ENCODE results near the gene VOPP1. TPM values are rescaled to one million over a fixed set of nuclear protein-coding genes. Genes with fewer than 3 reads are reported as not detected.

VOPP1 gene
- total and polyA plus RNA-seq, 12 donors, result 10.2 to 60.7 (median 35.5) TPM

DNA sequence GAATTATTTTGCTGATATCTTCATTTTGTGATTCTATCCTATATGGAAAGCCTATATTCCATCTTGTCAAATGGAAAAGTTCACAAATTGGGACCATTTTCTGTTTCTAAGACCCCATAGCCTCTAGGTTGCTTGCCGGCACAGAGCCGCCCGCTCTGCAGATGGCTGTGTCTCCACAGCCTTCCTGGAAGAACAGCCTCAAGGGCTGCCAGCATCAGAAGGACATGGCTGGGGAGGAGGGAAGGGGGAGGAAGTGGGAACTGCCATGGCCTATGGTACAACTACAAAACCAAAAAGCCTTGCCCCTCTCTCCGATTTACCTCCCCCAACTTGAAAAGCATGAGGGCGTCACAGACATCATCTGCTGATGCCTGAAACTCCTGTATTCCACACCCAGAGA lies 131.3 kb downstream of the VOPP1 start:
- H3K36me3 ChIP-seq (replicated peaks in 1 of 2), result no peaks in the 10 kb centered on the region
- H3K27ac ChIP-seq, result no peak overlapping the region
- no peak for DNase-seq
- H3K27me3 ChIP-seq, result no peaks in the 10 kb centered on the region
- intact Hi-C loops (cut with DNase I), result no loop called here
- H3K4me1 ChIP-seq (replicated peaks in 1 of 2), result no peaks in the 10 kb centered on the region
- H3K4me3 ChIP-seq, result no peak overlapping the region
- TF ChIP-seq, protein P1, sequence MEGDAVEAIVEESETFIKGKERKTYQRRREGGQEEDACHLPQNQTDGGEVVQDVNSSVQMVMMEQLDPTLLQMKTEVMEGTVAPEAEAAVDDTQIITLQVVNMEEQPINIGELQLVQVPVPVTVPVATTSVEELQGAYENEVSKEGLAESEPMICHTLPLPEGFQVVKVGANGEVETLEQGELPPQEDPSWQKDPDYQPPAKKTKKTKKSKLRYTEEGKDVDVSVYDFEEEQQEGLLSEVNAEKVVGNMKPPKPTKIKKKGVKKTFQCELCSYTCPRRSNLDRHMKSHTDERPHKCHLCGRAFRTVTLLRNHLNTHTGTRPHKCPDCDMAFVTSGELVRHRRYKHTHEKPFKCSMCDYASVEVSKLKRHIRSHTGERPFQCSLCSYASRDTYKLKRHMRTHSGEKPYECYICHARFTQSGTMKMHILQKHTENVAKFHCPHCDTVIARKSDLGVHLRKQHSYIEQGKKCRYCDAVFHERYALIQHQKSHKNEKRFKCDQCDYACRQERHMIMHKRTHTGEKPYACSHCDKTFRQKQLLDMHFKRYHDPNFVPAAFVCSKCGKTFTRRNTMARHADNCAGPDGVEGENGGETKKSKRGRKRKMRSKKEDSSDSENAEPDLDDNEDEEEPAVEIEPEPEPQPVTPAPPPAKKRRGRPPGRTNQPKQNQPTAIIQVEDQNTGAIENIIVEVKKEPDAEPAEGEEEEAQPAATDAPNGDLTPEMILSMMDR (IDR thresholded peaks at IDR 0.05), result no peak
- no peak for TF ChIP-seq POLR2A (IDR thresholded peaks at IDR 0.05)
- H3K9me3 ChIP-seq (replicated peaks in 1 of 3), result no peaks in the 10 kb centered on the region
- 93 to 97% (median 95%) methylated on average over 5 of the region's 5 CpGs for WGBS, 4 donors

GRCh38 chr7:55440040-55440690 lies 132.1 kb downstream of the VOPP1 start:
- Histone ChIP-seq H3K27ac (no peak overlapping the region), H3K4me3 (no peak overlapping the region), H3K27me3 (no peaks in the 10 kb centered on the region), H3K9me3 (replicated peaks in 1 of 3) (no peaks in the 10 kb centered on the region), H3K4me1 (replicated peaks in 1 of 2) (no peaks in the 10 kb centered on the region), H3K36me3 (replicated peaks in 1 of 2) (no peaks in the 10 kb centered on the region)
- whole genome bisulfite sequencing, 4 donors, result 80 to 88% (median 83%) methylated on average over 8 to 13 of the region's 13 CpGs
- intact Hi-C loops (cut with DNase I), result no loop called here
- DNase-seq, result no peak
- TF ChIP-seq, protein P1 (IDR thresholded peaks at IDR 0.05), result no peak
- TF ChIP-seq POLR2A (IDR thresholded peaks at IDR 0.05), result no peak

DNA sequence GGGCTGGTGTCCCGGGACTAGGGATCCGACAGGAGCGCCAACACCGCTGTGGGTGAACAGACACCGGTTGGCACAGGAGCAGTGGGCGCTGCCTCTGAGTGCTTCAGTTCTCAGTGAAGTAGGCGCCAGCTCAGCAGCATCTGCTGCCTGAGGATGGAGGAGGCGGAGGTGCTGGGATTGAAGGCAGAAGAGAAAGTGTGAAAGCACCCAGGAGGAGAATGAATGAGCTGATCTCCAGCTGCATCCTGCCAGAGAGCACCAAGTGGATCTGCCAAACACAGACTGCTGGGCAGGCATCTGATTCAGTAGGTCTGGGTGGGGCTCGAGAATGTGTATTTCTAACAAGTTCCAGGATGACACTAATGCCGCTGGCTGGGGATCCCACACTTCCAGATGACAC lies 132.7 kb downstream of the VOPP1 start:
- H3K4me3 ChIP-seq, result no peak overlapping the region
- 83 to 88% (median 87%) methylated on average over 8 to 10 of the region's 10 CpGs for WGBS, 4 donors
- intact Hi-C loops (cut with DNase I), result loop anchor here in 1 of 2 donors (10.0 kb wide), 1 partner anchor 155 kb away; no protein-coding TSS in a partner anchor

GRCh38 chr7:55438757-55439525 lies 133.4 kb downstream of the VOPP1 start:
- WGBS, 4 donors, result 66 to 76% (median 70%) methylated on average over 19 of the region's 19 CpGs
- Histone ChIP-seq H3K27ac (no peak overlapping the region), H3K27me3 (no peaks in the 10 kb centered on the region), H3K9me3 (replicated peaks in 1 of 3) (no peaks in the 10 kb centered on the region), H3K4me3 (no peak overlapping the region), H3K4me1 (replicated peaks in 1 of 2) (no peaks in the 10 kb centered on the region), H3K36me3 (replicated peaks in 1 of 2) (no peaks in the 10 kb centered on the region)
- intact Hi-C loops (cut with DNase I), result loop anchor here in 1 of 2 donors (10.0 kb wide), 1 partner anchor 156 kb away; no protein-coding TSS in a partner anchor
- TF ChIP-seq POLR2A (IDR thresholded peaks at IDR 0.05), result no peak
- TF ChIP-seq, protein P1 (IDR thresholded peaks at IDR 0.05), result no peak
- DNase-seq, result peak in 5 of 7 donors; percentile 28 to 52 (median 39)

More for the DNA sequence above, 132.7 kb downstream of the VOPP1 start:
- no peak for DNase-seq
- H3K36me3 ChIP-seq (replicated peaks in 1 of 2), result no peaks in the 10 kb centered on the region
- no peaks in the 10 kb centered on the region for H3K4me1 ChIP-seq (replicated peaks in 1 of 2)
- no peaks in the 10 kb centered on the region for H3K9me3 ChIP-seq (replicated peaks in 1 of 3)
- H3K27me3 ChIP-seq, result no peaks in the 10 kb centered on the region
- TF ChIP-seq POLR2A (IDR thresholded peaks at IDR 0.05), result no peak
- TF ChIP-seq, protein P1 (IDR thresholded peaks at IDR 0.05), result no peak
- no peak overlapping the region for H3K27ac ChIP-seq
